Cardiac septum (tissue), 1 donor: ENCODE measurements around the gene SIL1. TPM values are rescaled to one million over a fixed set of nuclear protein-coding genes. Genes with fewer than 3 reads are reported as not detected.
A peak's percentile ranks its signal among the peaks of the same experiment; 100 is the strongest.
"Not testable (repeated sequence)": the region's sequence is repeated elsewhere in the genome, so short reads cannot be mapped to it uniquely, and the experiment has no call there.

Experiments used
- DNase-seq: peaks from one replicate; pipeline ENCODE4 v3.0.0-alpha.2; 2020; ENCODE audit warnings: low spot score
- intact Hi-C: fragments of 100-400 bp; cut with DNase I; formaldehyde crosslinking; loops from one replicate; pipeline ENCODE4 v1.14.0; 2022
- long read RNA-seq: library from polyadenylated mRNA; unstranded; transcript quantifications from one replicate; pipeline ENCODE4 v2.0.0, GENCODE V29; 2021
- total RNA-seq: library from RNA; stranded (reverse); fragmentation: NEBNext Ultra II Directional; extraction: Animal tissue kit (Norgen Biotek cat#: 25700); gene quantifications from one replicate; pipeline ENCODE4 v1.2.1, GENCODE V29; 2021
- donor health status: DM: no; HTN: no; CAD: no.

The SIL1 gene
- total RNA-seq, result 43.1 TPM
- long read RNA-seq, transcript SIL1-202 (10 exons, 1,923 nt), result major isoform, 74 of 106 reads
- long read RNA-seq, partial matches to known transcripts, result 9 of 106 reads
- long read RNA-seq, other reads (novel, unspliced or antisense), result 22 of 106 reads

DNA sequence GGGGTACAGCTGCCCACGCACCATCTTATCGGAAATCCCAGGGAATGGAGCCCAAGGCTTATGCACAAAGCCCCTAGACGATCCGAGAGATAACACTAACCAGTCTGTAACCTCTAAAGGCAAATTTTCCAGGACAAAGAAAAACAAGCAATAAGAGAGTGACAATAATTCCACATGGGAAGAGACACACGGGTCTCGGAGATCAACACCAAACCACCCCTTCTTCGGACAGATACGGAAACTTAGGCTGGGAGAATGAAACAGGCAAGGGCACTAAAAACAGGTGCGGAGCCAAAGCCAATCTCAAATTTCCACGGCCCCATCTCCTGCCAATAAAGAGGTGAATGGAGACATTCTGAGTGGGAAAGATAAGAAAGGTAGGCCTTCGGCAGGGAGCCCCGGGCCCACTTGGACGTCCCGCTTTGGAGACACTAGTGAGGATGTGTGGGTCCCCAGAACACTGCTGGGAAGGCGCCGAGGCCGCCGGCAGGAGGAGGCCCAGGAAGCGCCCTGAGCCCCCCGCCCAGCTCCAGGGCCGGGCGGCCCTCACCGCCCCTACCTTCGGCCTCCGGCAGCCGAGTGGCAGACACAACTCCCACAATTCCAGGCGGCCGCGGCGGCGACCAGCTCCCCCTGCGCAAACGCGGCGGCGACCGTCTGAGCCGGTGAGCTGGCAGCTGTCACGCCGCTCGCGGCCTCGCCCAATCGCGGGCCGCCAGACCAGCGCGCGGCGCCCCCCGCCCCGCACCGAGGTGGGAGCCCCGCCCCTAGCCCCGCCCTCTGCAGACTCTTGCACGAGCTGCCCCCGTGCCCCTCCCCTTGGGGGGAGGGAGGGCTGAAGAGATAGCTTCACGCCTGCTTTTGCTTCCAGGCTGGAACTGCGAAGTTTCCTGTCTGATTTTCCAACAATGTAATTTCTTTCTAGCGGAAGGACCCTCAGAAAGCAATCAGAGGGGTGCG lies at the start of gene SIL1:
Gene SIL1 (minus strand): TSS at position 659 of the 960 bp plus-strand sequence. CDS start 70,525 bp downstream, outside the sequence.
- intact Hi-C loops, result loop anchor here (5.0 kb wide), 1 partner anchor 331 kb away; no protein-coding TSS in a partner anchor

DNA sequence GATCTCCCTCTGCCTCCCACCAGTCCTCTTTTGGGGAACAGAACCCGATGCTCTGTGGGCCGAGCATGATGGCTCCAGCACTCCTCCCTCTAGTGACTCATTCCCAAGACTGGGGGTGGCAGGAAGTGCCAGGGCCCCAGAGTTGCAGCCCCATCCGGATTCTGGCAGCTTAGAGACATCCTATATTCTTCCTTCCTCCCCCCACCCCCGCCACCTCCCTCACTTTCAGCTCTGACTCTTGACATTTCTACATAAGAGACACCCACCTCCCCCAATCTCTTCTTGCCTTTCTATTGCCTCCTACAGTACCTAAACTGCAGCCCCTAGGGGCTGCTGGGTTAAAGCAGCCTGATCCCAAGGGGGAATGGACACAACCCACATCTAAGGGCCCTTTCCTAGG lies 48.2 kb upstream of the SIL1 start:
- DNase-seq, result no peak
- intact Hi-C loops, result no loop called here

More for the DNA sequence above, at the start of gene SIL1:
- peak; percentile 97 for DNase-seq

DNA sequence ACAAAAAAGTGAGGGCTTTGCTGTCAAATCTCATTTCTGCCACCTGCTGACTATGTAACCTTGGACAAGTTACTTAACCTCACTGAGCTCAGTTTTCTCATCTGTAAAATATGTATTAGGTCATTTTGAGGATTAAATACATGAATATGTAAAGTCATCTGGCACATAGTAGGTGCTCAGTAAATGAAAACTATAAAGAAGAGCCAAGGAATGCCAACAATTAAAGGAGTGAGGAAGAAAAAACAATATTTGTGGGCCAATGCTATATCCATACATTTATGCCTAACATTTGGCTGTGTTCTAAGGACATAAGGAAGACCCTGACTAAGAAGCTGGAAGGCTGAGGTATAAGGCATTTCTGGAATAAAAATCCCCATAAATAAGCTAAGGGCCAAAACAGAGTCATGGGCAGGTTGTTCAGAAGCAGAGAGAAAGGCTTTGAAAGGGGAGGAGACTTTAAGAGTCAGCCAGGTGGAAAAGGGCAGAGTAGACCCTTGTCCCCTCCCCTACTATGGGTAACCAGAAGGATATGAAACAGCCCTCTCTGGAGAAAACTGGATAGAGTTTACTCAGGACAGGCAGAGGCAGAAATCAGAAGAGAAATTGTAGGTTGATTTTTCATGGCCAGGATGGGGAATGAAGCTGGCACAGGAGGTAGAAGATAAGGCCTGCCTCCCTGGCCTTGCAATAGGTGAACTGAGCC lies 47.6 kb upstream of the SIL1 start:
- DNase-seq, result no peak
- intact Hi-C loops, result no loop called here

DNA sequence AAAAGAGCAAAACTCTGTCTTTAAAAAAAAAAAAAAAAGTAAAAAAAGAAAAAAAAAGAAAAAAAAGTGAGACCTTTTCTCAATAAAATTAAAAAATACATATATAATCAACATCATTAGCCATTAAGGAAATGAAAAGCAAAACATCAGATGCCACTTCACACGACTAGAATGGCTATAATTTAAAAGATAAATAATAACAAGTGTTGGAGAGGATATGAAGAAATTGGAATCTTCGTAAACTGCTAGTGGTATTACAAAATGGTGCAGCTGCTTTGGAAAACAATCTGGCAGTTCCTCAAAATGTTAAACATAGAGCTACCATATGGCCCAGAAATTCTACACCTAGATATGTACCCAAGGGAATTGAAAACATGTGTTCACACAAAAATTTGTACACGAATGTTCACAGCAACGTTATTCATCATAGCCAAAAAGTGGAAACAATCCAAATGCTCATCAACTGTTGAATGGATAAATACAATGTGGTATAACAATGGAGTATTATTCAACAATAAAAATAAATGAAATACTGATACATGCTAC lies 45.3 kb upstream of the SIL1 start:
- intact Hi-C loops, result no loop called here

DNA sequence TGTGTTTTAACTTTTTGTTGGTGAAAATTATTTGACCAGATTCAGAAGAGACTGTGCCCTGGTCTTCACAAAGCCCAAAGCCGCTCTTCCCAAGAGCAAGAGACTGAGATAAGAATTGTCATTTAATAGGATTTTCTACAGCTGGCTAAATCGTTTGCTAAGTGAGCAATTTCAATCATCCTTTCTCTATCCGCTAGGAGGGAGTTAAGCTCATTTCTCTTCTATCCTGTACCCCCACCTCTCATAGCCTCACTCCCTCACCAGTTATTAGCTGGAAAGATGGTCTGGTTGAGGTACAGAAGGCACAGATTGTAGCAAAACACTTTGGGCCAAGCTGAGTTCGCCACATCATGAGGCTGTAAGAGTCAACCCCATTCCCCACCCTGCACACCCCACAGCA lies 43.0 kb upstream of the SIL1 start:
- no peak for DNase-seq
- intact Hi-C loops, result no loop called here

More for the DNA sequence above, 45.3 kb upstream of the SIL1 start:
- DNase-seq, result no peak

DNA sequence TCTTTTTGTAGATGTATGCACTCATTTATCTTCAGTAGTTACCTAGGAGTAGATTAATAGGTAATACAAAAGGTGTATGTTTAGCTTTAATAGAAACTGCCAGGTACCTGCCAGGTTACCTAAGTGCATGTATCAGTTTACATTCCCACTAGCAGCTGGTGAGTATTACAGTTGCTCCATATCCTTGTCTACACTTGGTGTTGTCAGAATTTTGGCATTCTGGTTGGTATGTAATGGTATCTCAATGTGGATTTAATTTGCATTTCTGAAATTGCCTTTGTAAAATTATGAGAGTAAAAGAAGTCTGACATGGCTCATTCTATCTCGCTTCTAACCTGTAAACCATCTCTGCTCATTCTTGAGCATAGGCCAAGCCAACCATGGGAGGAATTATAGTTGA lies 38.3 kb upstream of the SIL1 start:
- DNase-seq, result no peak
- intact Hi-C loops, result no loop called here

DNA sequence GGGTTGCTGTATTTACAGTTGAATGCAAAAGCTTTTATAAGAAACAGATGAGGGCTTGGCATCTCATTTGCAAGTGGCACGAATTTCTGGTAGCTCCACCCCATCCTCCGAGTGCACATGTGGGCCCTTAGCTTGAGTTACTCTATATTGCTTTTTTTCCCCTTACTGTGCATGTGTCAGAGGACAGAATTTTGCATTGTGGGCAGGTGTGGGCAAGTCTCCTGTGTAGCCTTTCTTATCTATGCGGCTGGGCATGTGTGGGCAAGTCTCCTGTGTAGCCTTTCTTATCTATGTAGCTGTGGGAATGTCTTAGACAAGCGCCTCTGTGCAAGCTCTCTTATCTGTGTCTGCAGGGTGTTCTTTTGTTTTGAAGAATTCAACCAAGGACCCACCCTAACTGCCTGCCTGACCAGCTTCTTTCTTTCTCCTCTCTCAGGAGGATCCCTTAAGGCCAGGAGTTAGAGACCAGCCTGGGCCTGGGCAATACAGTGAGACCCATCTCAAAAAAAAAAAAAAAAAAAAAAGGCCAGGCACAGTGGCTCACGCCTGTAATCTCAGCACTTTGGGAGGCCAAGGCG lies 34.1 kb upstream of the SIL1 start:
- intact Hi-C loops, result no loop called here
- no peak for DNase-seq

DNA sequence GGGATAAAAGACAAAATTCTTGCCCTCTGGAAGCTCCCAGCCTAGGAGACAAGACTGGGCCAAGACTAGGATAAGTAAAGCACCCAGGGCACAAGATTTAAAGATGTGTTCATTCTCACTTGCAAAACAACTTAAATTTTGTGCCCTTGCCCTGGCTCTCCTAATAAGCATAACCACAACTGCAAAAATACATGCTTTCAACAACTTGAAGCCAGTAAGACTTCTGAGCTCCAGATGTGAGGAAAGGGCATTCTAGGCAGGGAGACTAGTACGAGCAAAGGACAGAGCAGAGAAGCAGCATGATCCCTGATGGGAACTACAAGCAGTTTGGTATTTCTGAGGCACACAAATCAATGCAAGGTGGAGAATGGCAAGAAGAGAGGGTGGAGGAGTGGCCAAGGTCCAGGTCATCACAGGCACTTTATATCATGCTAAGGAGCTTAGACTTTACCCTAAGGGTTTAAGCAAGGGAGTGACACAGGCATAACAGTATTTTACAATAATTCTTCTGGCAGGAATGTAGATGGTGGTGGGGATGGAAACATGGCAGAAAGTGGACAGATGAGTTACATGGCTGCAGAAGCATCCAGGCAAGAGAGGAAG lies 30.1 kb upstream of the SIL1 start:
- intact Hi-C loops, result no loop called here
- DNase-seq, result no peak

DNA sequence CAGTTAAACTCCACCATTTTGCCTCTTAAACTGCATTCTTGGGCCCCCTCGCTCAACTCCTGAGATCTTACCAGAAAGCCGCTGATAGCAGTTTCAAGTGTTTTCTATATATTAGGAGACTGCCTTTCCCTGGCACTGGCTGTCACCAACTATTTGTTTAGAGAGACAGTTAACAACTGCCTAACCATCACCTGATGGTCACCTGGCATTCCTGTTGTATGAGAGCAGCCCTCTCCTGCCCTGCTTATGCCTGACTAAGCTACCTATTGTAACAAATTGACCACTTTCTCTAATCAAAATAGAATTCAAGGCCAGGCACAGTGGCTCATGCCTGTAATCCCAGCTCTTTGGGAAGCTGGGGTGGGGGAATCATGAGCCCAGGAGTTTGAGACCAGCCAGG lies 28.0 kb upstream of the SIL1 start:
- intact Hi-C loops, result no loop called here
- no peak for DNase-seq

DNA sequence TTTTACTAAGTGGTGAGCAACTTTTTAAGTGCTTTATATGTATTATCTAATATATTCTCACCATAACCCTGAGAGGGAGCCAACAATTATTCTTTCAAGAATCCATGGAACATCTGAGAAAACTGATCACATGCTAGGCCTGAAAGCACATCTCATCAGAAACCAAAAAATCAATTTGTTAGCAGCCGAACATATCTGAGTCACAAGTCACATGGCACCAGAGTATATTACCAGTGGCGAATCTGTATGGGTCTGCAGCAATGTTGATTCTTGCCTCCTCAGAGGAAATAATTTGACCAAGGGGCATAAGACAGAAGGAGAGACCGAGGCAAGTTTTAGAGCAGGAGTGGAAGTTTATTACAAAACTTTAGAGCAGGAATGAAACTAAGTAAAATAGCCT lies 25.3 kb upstream of the SIL1 start:
- DNase-seq, result no peak
- intact Hi-C loops, result no loop called here

DNA sequence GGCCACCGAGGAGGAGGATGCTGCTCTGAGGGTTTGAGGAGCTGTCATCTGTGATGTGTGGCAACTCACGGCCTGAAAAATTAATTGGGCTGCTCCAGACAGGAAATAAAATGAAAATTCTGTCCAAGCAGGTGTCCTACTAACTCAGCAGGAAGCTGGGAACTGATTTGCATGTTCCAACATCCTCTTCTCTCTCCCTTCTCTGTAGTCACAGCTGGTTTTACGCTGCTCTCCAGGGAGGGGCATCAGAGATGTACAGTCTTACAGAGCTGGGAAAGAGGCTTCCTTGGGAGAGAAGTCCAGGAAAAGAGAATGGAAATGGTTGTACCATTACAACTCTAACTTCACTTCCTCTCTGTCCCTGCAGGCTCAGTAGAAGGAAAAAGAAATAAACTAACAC lies 24.2 kb upstream of the SIL1 start:
- DNase-seq, result no peak
- intact Hi-C loops, result no loop called here

DNA sequence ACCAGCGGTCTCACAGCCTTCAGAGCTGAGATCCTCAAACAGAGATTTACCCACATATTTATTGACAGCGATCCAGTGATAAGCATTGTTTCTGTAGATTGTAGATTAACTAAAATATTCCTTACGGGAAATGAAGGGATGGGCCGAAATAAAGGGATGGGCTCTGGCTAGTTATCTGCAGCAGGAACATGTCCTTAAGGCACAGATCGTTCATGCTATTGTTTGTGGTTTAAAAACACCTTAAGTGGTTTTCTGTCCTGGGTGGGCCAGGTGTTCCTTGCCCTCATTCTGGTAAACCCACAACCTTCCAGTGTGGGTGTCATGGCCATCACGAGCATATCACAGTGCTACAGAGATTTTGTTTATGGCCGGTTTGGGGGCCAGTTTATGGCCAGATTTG lies 19.9 kb upstream of the SIL1 start:
- DNase-seq, intact Hi-C loops: not testable (repeated sequence)

DNA sequence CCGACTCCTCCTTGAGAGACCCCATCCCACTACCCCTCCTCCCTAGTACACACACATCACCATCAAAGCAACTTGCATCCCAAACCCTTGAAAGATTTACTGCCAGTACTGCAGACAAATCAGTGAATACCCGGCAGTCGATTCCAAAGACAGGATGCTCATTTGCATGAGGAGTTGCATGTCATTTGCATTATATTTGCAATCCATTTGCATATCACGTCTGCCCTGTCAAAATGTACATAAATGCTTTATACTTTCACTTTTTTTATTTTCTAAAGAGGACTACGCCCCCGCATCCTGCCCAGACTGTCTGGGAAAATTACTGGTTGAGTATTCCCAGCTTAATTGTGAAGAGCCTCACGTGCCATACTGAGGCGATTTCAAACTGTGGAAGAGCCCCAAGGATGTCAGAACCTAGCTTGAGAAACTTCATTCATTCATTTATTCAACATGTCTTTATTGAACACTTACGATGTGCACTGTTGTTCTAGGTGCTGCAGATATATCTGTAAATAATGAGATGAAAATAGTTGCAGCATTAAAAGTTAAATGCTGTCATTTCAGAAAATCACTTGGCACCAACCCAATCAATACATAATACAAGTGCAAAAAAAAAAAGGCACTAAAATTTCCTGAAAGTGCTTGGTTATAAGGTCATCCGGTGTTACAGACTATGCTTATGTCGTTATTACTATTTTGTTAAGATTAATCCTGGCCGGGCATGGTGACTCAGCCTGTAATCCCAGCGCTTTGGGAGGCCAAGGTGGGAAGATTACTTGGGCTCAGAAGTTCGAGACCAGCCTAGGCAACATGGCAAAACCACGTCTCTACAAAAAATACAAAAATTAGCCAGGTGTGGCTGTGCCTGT lies 17.2 kb upstream of the SIL1 start:
- intact Hi-C loops, result no loop called here

DNA sequence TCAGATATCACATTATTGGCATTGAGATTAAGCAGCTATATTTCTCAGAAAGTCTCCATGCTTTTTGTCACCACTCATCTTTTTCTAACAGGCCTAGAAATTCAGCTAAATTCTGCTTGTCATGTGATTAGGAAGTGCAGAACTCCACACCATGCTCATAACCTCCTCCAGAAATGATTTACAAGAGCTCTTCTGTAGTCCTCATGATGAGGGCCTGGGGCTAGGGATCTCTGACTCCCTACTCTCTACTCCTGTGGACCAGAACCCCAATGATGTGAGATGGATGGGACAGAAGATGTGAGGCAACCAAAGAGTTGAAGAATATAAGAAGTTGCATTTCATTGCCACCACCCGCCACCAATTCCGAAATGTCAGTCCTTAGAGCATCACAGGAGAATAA lies 16.5 kb upstream of the SIL1 start:
- no peak for DNase-seq
- intact Hi-C loops, result no loop called here

More for the DNA sequence above, 17.2 kb upstream of the SIL1 start:
- DNase-seq, result no peak

DNA sequence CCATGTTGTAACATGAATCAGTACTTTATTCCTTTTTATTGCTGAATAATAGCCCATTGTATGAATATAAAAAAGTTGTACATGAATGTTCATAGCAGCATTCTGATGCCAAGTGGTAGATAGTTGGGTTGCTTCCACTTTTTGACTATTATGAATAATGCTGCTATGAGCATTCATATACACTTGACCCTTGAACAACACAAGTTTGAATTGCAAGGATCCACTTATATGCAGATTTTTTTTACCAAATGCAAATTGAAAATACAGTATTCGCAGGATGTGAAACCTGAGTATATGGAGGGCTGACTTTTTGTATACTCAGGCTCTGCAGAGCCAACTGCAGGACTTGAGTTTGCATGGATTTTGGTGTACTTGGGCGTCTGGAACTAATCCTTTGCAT lies 14.7 kb upstream of the SIL1 start:
- intact Hi-C loops, result no loop called here
- DNase-seq, result no peak

DNA sequence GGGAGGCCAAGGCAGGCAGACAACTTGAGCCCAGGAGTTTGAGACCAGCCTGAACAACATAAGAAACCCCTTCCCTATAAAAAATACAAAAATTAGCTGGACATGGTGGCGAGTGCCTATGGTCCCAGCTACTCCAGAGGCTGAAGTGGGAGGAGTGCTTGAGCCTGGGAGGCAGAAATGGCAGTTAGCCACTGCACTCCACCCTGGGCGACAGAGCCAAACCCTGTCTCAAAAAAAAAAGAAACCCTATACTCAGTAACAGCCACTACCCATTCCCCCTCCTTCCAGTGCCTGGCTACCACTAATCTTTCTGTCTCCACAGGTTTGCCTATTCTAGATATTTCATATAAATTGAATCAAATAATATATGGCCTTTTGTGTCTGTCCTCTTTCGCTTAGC lies 14.3 kb upstream of the SIL1 start:
- no peak for DNase-seq

DNA sequence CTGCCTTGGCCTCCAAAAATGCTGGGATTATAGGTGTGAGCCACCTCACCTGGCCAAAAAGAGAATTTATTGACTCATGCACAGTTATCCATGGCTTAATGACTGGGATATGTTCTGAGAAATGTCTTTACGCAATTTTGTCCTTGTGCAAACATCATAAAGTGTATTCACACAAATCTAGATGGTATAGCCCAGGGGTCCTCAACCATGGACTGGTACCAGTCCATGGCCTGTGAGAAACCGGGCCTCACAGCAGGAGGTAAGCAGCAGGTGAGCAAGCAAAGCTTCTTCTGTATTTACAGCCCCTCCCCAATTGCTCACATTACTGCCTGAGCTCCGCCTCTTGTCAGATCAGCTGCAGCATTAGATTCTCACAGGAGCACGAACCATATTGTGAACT lies 12.4 kb upstream of the SIL1 start:
- no peak for DNase-seq
- intact Hi-C loops, result no loop called here

More for the DNA sequence above, 14.3 kb upstream of the SIL1 start:
- intact Hi-C loops, result no loop called here

DNA sequence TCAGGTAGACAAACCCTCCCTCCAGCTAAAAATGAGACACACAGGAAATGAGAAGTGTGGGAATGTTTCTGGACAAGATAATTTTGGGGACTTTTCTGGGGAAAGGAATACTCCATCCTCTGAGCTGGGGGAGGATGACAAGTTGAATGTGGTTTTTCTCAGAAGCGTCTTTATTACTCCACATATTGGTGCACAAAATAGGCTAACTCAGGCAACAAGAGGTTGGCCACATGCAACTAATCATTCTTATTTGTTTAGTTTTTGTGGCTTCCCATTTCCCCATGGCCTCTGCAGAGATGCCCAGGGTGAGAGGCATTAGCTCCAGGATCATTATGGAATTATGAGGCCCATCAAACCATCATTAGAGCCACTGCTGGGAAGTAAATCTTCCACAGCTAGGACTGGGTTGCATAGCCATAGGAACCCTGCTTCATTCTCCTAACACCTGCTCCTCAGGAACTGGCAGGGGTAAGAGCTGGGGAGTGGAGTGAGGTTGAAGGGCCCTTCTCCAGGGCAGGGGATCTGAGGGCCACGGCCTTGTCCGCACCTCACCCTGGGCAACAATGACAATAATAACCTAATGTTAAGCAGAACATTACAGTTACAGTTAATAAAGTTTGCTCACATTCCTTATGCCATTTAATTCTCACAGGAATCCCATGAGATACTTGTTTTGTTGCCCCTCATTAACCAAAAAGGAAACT lies 9.3 kb upstream of the SIL1 start:
- no peak for DNase-seq
- intact Hi-C loops, result no loop called here
